HG02759 (cell line): ENCODE measurements around the gene DLGAP4.

Source experiments
- ATAC-seq: cut with Tn5 transposase; IDR thresholded peaks from one replicate; pipeline ENCODE4 v1.9.1; 2021; ENCODE audit warnings: mild to moderate bottlenecking, moderate library complexity; ENCODE audit not compliant: unreplicated experiment

Gene DLGAP4

DNA sequence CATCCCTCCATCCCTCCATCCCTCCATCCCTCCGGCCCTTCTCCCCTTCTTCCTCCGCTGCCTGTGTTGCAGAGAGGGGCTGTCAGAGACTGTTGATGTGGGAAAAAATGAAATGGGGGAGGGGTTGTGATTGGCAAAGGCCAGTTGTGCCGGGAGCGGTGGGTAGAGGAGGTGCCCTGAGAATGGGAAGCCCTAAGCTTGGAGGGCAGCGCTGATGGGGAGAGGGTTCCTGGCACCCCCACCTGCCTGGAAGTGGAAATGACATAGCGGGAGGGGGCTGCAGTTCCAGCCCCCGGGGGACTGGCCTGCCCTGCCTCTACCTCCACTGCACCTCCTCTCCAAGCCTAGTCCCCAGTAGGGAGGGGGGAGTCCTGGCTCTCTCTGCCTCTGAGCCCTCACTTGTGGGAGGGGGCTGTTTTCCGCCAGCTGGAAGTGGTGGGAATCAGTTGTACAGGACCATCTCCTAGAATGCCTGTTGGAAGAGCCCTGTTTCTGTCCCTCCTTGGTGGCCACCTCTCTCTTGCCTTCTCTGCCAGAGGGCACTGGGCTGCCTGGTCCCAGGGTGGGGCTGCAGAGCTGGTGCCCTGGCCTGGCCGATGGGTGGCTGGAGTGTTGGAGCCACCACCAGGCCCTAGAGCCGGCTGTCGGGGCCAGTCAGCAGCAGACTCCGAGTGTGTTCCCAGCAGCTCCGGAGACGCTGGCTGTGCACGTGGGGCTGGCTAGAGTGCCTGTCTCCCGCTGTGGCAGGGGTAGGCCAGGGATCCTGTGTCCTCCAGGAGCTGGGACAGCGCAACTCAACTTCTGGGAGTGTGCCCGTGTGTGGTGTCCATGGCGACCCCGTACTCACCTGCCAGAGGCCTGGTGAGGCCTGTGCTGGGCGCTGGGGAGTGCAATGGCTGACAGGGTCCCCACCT, 1.5 kb downstream of the DLGAP4 start:
- ATAC-seq = no peak

DNA sequence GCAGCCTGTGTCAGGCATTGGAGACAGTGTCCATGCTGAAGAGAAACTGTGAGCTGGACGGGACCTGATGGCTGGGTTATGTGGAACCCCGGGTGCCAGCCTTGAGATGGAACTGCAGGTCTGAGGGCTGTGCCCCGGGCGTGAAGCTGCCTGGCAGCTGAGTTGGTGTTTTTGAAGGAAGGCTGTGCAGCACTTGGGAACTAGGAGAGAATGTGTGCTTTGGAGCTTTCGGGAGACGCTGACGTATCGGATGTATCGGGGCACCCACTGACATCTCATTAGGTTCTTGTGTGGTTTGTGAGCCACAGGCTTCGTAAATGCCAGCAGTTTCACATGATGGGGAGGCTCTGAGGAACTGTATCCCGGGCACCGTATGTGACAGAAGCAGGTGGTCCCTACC, 2.2 kb downstream of the DLGAP4 start:
- no peak for ATAC-seq

DNA sequence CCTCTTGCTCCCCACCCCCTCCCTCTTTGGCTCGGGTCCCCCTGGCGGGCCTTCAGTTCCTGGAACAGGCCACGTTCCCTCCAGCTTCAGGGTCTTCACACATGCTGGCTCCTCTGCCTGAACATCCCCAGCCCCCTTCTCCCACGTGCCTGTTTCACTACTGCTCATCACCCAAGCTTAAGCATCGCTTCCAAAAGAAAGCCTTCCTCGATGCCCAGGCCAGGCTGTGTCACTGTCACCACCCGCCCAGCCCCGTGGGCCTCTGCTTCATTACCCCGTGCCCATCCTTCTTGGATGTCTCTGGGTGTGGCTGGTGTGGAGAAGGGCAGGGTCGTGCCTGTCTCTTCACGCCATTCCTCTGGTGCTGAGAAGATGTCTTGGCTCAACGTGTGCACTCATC, 2.8 kb downstream of the DLGAP4 start:
- no peak for ATAC-seq

DNA sequence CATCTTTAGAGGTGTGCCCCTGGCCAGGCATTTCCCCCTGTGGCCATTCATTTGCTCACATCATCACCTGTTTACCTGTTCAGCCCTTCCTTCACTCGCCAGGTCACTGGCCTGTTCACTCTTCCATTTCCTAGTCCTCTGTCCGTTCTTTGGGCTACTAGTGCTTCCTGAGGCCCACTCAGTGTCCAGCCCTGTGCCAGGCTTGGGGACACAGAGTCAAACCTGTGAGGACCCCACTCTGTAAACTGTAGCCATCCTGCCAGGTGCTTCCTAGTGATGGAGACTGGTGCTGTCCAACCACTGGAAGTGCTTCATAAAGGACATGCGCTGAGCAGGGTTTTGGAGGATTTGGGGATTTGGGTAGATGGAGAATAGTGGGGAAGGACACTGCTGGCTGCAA, 3.5 kb downstream of the DLGAP4 start:
- no peak for ATAC-seq

DNA sequence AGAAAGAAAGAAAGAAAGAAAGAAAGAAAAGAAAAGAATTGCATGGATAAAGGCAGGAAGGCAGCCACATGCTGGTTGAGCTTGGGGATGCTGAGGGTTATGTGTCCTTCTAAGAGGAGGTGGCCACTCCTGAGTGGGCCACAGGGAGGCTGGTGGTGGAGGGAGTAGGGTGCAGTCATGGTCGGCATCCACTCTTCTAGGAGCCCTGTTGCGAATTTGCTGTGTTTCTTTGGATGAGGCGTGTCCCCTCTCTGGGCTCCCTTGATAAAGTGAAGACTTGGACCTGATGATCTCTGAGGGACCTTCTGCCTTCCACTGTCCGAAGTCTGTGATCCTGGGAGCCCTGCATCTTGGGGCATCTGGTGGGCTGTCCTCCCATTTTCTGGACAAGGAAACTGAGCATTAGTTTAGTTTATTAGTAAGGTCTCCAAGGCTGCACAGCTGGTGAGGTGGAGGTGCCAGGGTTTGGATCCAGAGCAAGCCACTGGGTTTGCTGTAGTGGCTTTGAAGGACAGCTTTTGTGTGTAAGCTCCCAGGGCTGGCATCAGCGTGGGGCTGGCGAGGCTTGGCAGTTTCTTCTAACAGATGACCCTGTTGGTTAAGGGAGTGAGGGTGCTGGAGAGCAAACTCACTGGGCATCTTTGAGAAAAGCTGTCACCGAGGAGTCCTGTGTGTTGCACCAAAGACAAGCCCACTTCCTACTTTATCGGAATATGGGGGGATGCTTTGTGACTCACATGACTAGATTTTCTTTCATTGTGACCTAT, 4.3 kb downstream of the DLGAP4 start:
- ATAC-seq = no peak

DNA sequence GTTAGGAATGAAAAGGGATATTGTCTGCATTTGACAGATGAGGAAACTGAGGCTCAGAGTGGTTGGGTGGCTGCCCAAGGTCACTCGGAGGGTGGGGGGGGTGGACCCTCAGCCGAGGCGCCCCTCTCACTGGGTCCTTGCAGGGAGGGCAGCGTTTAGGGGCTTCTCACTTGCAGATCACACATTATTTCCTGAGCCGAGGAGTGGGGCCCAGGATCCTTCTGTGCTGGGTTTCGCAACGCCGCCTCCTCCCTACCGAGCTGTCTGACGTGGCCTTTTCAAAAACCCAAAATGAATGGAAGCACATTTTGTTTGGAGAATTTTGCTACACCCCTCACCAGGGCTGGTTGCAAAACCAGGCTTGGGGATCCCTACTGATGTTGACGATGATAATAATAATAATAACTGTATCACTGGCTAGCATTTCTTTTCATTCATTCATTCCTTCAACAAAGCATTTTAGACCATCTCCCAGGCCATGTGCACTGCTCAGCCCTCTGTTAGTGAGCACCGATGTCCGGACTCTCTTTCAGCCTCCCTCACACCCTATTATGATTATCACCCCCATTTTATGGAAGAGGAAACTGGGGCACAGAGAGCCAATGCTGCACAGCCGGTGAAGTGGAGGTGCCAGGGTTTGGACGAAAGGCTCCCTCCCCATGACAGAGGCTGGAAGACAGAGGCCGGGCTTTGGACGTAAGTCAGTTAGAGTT, 5.2 kb downstream of the DLGAP4 start:
- no peak for ATAC-seq

DNA sequence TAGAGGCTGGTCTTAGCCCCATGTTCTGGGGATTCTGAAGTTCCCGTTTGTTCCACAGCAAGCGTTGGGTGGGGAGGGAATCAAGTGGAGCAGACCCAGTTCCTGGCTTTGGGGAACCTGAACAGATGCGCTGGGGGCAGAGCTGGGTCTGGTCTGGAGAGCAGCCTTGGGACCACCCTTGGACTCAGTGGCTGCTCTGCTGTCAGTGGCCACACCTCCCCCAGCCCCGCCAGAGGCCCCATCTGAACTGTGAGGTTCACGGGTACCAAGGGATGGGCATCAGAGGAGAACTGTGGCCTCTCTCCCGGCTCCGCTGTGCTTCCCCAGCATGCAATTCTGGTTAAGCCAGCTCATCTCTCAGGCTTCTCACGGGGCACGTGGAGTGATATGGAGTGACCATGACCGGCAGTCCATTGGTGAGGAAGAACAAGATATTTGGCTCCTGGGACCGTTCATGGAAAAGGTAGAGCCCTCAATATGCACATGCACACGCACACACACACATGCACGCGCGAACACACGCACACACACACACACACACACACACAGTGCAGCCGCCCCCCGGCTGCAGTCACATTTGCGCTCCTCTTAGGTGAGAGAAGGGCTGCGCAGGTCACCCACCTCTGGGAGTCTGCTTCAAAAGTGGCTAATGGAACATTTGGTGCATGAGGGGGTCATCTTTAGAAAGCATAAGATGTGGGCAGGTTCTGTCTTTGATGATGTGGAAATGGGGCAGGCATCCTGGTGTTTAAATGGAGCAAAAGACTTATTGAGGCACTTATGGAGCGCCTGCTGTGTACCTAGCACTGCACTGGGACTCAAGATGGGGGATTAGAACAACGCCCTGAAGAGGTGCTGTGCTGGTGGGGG, 6.0 kb downstream of the DLGAP4 start:
- no peak for ATAC-seq

DNA sequence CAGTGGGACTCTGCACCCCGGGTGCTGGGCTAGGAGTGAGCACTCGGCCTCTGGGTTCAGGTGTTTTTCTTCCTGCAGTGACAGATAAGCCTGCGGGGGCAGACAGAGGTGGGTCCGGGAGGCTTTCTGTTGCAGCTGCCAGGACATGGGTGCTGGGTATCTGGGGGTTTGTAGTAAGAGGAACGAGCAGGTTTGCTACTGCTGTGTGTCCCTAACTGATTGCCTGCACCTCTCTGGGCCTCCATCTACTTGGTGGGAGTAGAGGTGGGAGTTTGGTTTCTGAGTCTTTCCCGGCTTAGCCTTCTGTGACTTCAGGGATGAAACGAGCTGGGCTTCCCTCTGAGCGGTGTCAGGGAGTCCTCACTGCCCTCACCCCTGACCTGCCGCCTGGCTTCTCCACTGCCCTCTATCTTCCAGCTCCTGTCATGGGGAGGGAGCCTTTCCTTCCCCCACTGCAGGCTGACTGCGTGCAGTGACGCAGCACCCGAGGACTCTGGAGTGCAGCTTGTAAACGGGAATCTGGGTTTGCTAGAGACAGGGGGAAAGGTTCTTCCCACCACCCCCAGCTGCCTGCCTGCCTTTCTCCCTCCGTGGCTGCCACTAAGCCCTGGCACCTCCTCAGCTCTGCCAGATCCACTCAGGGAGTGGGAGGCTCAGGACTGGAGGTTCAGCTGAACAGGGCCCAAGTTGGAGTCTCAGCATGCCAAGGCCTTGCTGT, 6.7 kb downstream of the DLGAP4 start:
- no peak for ATAC-seq

DNA sequence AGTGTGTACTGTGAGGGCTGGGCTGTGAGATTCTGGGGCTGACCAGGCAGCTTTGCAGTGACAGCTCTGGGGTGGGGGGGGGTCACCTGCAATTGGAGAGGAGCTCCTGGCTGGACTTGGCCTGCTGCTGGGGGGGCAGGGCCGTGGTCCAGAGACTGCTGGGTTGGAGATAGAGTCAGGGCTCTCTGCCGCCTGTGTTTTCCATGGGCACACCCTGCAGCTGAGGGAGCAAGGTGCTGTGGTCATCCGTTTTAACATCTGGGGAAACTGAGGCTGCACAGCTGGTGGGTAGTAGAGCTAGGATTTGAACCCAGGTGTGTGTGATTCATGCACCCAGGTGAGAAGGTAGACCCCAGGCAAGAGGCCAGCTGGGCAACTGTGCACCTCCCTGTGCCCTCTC, 7.3 kb downstream of the DLGAP4 start:
- no peak for ATAC-seq

DNA sequence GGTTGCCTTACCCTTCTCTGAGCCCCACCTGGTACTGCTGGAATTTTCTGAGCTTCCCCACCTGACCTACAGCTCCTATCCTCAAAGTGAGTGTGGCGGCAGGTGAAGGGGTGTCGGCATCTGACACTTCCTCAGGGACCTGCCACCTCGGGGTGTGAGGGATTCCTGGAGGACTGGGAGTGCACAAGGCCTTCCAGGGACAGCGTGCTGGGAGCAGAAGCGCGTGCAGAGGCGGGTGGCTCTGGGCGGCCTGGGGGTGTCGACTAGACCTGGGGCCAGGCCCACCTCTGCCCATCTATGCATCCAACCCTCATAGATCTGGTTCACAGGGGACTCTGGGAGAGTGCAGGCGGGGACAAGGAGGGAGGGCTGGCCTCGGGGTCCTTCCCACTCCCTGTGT, 7.8 kb downstream of the DLGAP4 start:
- no peak for ATAC-seq

DNA sequence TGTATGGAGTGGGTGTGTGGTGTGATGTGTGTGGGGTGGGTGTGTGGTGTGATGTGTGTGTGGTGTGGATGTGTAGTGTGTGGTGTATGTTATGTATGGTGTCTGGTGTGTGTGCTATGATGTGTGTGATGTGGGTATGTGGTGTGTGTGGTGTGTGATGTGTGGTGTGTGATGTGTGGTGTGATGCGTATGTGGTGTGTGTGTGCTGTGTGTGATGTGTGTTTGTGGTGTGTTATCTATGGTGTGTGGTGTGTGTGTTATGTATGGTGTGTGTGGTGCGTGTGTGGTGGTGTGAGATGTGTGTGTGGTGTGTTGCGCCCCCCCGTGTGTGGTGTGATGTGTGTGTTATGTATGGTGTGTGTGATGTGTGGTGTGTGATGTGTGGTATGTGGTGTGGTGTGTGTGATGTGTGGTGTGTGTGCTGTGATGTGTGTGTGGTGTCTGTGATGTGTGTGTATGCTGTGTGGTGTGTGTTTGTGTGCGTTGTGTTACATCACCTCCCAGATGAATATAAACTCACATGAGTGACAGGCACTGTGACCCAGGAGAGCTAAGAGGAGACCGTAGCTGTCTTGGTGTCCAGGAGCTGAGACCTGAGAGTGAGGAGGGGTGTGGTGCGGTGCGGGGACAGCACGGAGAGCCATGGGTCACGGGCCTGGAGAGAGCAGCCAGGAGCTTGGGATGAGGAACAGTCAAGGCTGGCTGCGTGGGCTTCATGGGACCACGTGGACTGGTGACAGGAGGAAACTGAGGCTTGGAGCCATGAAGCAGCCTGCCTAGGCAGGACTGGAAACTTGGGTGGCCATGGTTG, 8.8 kb downstream of the DLGAP4 start:
- ATAC-seq = no peak

DNA sequence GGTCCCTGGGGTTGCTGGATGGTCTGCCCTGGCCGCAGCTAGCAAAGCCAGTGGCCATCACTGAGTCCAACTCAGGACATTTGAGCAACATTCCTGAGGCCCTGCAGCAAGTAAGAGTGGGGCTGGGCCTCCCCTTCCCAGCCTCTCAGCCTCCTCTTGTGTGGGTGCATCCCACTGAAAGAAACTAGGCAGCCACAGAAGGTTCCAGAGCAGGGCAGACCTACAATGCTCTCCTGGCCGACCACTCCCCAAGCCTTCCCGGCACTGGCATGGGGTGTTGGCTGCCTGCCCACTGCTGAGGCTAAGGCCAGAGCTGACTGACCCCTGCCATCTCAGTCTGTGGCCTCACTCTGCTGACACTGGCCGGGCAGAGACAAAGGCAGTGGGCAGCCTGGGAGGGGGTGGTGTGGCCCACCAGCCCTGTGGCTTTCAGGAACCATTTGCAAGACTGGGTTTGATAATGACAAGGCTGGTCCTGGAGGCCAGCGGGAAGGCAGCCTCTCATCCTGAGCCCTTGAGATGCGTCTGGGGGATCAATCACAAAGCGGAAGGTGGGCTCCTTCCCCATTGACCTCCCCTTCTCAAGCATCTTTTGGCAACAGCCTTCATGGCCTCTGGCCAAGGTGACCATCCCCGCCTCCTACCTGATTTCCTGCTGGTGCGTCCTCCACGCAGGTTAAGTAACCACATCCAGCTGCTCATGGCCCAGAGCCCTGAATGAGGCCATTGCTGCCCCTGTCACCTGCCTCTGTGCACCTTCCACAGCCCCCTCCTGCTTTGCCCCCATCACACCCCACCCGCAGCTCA, 9.6 kb downstream of the DLGAP4 start:
- no peak for ATAC-seq

DNA sequence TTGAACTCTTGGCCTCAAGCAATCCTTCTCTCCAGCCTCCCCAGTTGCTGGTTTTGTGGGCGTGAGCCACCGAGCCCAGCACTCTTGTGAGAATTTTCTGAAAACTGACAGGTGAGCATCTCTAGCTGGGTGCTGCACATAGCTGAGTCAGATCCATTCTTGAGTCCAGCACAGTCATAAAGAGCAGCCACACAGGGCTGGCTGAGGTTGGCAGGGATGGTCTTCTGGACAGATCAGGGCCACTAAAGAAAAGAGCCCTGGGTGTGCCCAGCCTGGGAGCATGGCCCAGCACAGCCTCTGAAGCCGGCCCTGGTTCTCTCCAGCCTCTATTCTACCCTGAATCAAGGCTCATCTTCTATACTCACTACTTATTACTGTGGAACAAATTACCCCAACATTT, 11.5 kb downstream of the DLGAP4 start:
- no peak for ATAC-seq

DNA sequence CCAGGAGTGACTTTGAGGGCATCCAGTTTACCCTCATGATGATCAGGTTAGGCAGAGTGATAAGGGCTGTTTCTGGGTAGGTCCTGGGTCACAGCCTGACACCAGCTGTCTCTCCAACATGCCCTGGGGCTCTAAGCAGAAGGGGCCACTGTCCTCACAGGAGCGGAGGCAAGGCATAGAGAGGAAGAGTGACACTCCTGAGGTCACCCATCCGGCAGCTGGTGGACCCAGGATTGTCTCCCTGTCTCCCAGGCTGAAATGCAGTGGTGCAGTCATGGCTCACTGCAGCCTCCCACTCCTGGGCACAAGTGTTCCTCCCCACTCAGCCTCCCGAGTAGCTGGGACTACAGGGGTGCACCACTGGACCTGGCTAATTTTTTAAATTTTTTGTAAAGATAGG, 12.0 kb downstream of the DLGAP4 start:
- ATAC-seq = no peak

DNA sequence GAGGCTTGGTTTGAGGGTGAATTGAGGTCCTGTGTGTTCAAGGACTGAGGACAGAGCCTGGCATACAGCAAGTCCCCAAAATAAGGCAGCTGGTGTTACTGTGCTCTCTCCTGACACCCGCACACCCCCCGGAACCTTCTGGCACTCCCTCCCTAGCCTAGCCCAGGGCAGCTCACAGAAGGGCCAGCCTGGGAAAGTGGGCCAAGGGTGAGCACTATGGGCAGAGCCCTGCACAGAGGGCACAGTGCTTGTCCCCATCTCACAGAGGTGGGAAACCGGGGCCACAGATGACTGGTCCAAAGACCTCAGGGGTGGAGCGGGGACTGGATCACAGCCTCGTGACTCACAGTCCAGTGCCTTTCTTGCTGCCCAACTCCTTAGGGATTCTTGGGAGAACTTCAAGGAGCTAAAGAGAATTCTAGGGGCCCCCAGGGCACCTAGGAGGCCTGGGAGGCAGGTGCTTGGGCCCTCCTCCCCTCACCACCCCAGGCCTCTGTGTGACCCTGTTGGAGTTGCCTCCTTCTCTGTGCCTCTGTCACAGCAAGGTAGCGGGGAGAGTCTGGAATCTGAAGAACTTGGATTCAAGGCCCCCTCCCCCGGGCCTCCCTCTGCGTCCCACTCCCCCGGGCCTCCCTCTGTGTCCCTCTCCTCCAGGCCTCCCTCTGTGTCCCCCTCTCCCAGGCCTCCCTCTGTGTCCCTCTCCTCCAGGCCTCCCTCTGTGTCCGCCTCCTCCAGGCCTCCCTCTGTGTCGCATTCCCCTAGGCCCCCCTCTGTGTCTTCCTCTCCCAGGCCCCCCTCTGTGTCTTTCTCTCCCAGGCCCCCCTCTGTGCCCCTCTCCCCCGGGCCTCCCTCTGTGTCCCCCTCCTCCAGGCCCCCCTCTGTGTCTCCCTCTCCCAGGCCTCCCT, 13.5 kb downstream of the DLGAP4 start:
- ATAC-seq = no peak

DNA sequence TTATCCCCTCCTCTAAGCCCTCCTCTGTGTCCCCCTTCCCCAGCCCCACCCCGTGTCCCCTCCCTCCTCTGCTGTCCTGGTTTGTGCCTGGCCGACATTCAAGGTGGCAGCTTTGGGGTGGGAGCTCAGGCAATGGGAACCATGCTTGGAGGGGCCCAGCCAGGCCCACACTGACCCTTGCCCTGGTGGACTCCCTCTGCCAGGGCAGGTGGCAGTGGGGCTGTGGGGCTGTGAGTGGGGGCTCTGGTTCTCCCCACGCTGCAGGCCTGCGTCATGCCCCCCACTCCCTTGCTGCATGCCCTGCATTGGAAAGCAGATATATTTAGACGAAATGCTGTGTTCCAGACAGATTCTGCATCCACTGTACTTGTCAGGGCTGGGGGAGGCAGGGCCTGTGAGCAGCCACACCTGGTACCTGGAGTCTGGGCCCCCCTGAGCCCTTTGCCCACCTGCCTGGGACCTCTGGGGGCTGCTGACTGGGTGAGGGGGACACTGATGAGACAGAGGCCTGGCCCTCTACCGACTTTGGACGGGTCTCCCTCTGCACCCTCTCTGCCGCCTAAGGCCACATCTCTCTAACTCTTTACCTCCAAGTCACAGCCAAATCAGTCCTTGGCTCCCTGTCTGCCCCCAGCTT, 14.2 kb downstream of the DLGAP4 start:
- ATAC-seq = no peak
